GM18517 (cell line): Measurements from ENCODE around the gene RHOT1.
"Not testable (repeated sequence)": the region's sequence is repeated elsewhere in the genome, so short reads cannot be mapped to it uniquely, and the experiment has no call there.

Experiments used
- ATAC-seq: cut with Tn5 transposase; IDR thresholded peaks from one replicate; pipeline ENCODE4 v1.9.1; 2021; ENCODE audit warnings: mild to moderate bottlenecking, moderate library complexity; ENCODE audit not compliant: unreplicated experiment

RHOT1 gene

GRCh38 chr17:32158870-32159585 lies 16.7 kb downstream of the RHOT1 start:
- no peak for ATAC-seq

GRCh38 chr17:32159586-32160438 lies 17.5 kb downstream of the RHOT1 start:
- no peak for ATAC-seq

GRCh38 chr17:32160526-32160925 lies 18.2 kb downstream of the RHOT1 start:
- no peak for ATAC-seq

GRCh38 chr17:32161029-32161428 lies 18.7 kb downstream of the RHOT1 start:
- ATAC-seq, result no peak

- ATAC-seq, result no peak
These were observed 19.4 kb downstream of the RHOT1 start for GRCh38 chr17:32161506-32162365.

- ATAC-seq, result no peak
These were observed 32.6 kb downstream of the RHOT1 start for GRCh38 chr17:32174889-32175288.

GRCh38 chr17:32178679-32179078 lies 36.4 kb downstream of the RHOT1 start:
- ATAC-seq, result not testable (repeated sequence)

- ATAC-seq, result not testable (repeated sequence)
These were observed 36.8 kb downstream of the RHOT1 start for GRCh38 chr17:32179103-32179502.

- ATAC-seq, result not testable (repeated sequence)
These were observed 37.2 kb downstream of the RHOT1 start for GRCh38 chr17:32179526-32179925.

GRCh38 chr17:32180262-32180661 lies 38.0 kb downstream of the RHOT1 start:
- ATAC-seq, result not testable (repeated sequence)

- ATAC-seq, result no peak
These were observed 43.6 kb downstream of the RHOT1 start for GRCh38 chr17:32185875-32186274.

- ATAC-seq, result no peak
These were observed 45.0 kb downstream of the RHOT1 start for GRCh38 chr17:32187271-32187670.

- ATAC-seq, result no peak
These were observed 47.0 kb downstream of the RHOT1 start for GRCh38 chr17:32189343-32189742.

GRCh38 chr17:32191306-32191705 lies 49.0 kb downstream of the RHOT1 start:
- no peak for ATAC-seq

GRCh38 chr17:32192379-32192778 lies 50.1 kb downstream of the RHOT1 start:
- no peak for ATAC-seq

GRCh38 chr17:32197987-32198386 lies 55.7 kb downstream of the RHOT1 start:
- ATAC-seq, result no peak

- ATAC-seq, result no peak
These were observed 64.6 kb downstream of the RHOT1 start for GRCh38 chr17:32206861-32207260.

- no peak for ATAC-seq
These were observed 66.1 kb downstream of the RHOT1 start for GRCh38 chr17:32208436-32208835.

GRCh38 chr17:32209608-32210007 lies 67.3 kb downstream of the RHOT1 start:
- ATAC-seq, result no peak

- no peak for ATAC-seq
These were observed 69.4 kb downstream of the RHOT1 start for GRCh38 chr17:32211671-32212070.

GRCh38 chr17:32215696-32216095 lies 73.4 kb downstream of the RHOT1 start:
- no peak for ATAC-seq
